HepG2 (cell line): ENCODE data around the gene RAN. TPM values are rescaled to one million over a fixed set of nuclear protein-coding genes. Genes with fewer than 3 reads are reported as not detected.

Source experiments
- ATAC-seq: fragments of 200-7000 bp; cut with Tn5 transposase; 3 replicates; pipeline ENCODE4 v1.9.1; 2020; ENCODE audit warnings: mild to moderate bottlenecking, moderate library complexity
- BruUV-seq: library from RNA; stranded (reverse); fragments of 400-500 nt; replicated peaks from 2 replicates; lab custom pipeline; 2021; lab: Mats Ljungman, UMichigan
- CTCF ChIA-PET: fragments of 300-600 bp; formaldehyde crosslinking; extraction: SDS; loops from one replicate; lab custom pipeline; 2021; ENCODE audit warnings: low total read pairs, inconsistent platforms, low intra/inter-chr PET ratio; lab: Yijun Ruan, JAX
- POLR2A ChIA-PET: fragments of 350-600 bp; sonication (Branson Sonifier 250); formaldehyde crosslinking; loops from one replicate; lab custom pipeline; 2020; ENCODE audit warnings: antibody characterized with exemption, inconsistent platforms; lab: Yijun Ruan, JAX
- DNase-seq: peaks from one replicate; pipeline ENCODE4 v3.0.0-alpha.2; 2015; ENCODE audit warnings: low spot score
- FAIRE-seq: peaks from 3 replicates; lab custom pipeline; 2011; peaks lifted over from hg19 to GRCh38; lab: Jason Lieb, UNC
- H2AFZ ChIP-seq: one replicate; pipeline ENCODE4 v1.6.1; 2011; ENCODE audit warnings: low read length, inconsistent platforms
- H3K27ac ChIP-seq: fragments of 300-600 bp; 3 replicates; pipeline ENCODE4 v1.8.0; 2011; ENCODE audit warnings: mixed run types, mild to moderate bottlenecking, mixed read lengths, low read length, inconsistent platforms; ENCODE audit not compliant: insufficient read depth; ENCODE audit errors: extremely low read length
- H3K27me3 ChIP-seq, 2 experiments: fragments of 200-600 bp in 1 of 2; 2 replicates in 1 of 2; 3 replicates in 1 of 2; pipeline versions ENCODE4 v1.6.0 to v1.8.0; 2011; ENCODE audit warnings: low read length in 2 of 2, mild to moderate bottlenecking in 2 of 2, moderate library complexity in 2 of 2, inconsistent platforms in 1 of 2; ENCODE audit not compliant: insufficient read depth in 2 of 2, control insufficient read depth in 1 of 2
- H3K36me3 ChIP-seq, 2 experiments: fragments of 200-600 bp in 1 of 2; replicated peaks in 1 of 2; 2 replicates in 1 of 2; 3 replicates in 1 of 2; pipeline versions ENCODE4 v1.5.1 to v1.8.0; 2011; ENCODE audit warnings: low read length in 2 of 2, inconsistent platforms in 1 of 2; ENCODE audit not compliant: insufficient read depth in 2 of 2, control insufficient read depth in 1 of 2
- H3K4me1 ChIP-seq: 2 replicates; pipeline ENCODE4 v1.5.1; 2012; ENCODE audit warnings: low read length, inconsistent platforms; ENCODE audit not compliant: insufficient read depth
- H3K4me2 ChIP-seq: 2 replicates; pipeline ENCODE4 v1.6.0; 2011; ENCODE audit warnings: low read depth, low read length, inconsistent platforms
- H3K4me3 ChIP-seq, 3 experiments: fragments of 200-600 bp in 1 of 3; sonication (generic), shearing (Covaris generic) in 1 of 3; replicated peaks in 1 of 3; 2 replicates each; pipeline ENCODE4 v1.5.1; 2011 to 2016; ENCODE audit warnings: low read length in 3 of 3, inconsistent platforms in 2 of 3, low read depth in 2 of 3, mild to moderate bottlenecking in 2 of 3, control low read depth in 1 of 3, mixed read lengths in 1 of 3; ENCODE audit not compliant: insufficient read depth in 1 of 3
- H3K79me2 ChIP-seq: one replicate; pipeline ENCODE4 v1.6.1; 2011; ENCODE audit warnings: low read length, inconsistent platforms; ENCODE audit not compliant: insufficient read depth
- H3K9ac ChIP-seq: 2 replicates; pipeline ENCODE4 v1.6.0; 2011; ENCODE audit warnings: mild to moderate bottlenecking, low read depth, low read length, inconsistent platforms; ENCODE audit not compliant: insufficient read depth
- H3K9me3 ChIP-seq: 2 replicates; pipeline ENCODE4 v1.5.1; 2012; ENCODE audit warnings: mild to moderate bottlenecking, low read length
- H4K20me1 ChIP-seq: 2 replicates; pipeline ENCODE4 v1.6.0; 2011; ENCODE audit warnings: inconsistent platforms, mild to moderate bottlenecking, low read length, moderate library complexity; ENCODE audit not compliant: insufficient read depth
- KDM2A ChIP-seq: sonication (generic); formaldehyde crosslinking; IDR thresholded peaks from 2 replicates; pipeline ENCODE4 v1.4.0; 2020; ENCODE audit warnings: low read depth, missing genetic modification reagents, borderline replicate concordance
- PHF21A ChIP-seq: sonication (generic); formaldehyde crosslinking; IDR thresholded peaks from 2 replicates; pipeline ENCODE4 v1.5.0; 2020; ENCODE audit warnings: mild to moderate bottlenecking, missing genetic modification reagents
- ZNF232 ChIP-seq: sonication (generic); formaldehyde crosslinking; IDR thresholded peaks from 2 replicates; pipeline ENCODE4 v1.4.0; 2020; ENCODE audit warnings: missing genetic modification reagents, borderline replicate concordance
- ZNF441 ChIP-seq: sonication (generic); formaldehyde crosslinking; IDR thresholded peaks from 2 replicates; pipeline ENCODE4 v1.7.0; 2021; ENCODE audit warnings: missing genetic modification reagents, borderline replicate concordance
- ZNF451 ChIP-seq: sonication (generic); formaldehyde crosslinking; IDR thresholded peaks from 2 replicates; pipeline ENCODE4 v1.5.0; 2020; ENCODE audit warnings: mild to moderate bottlenecking, missing genetic modification reagents
- WGBS: methylation state at CpG from one replicate; pipeline ENCODE4 v1.1.6; 2017; ENCODE audit warnings: low lambda C conversion rate; 5-methylcytosine and 5-hydroxymethylcytosine counted together
- in situ Hi-C: cut with HindIII; loops from 2 replicates; pipeline ENCODE4 v1.10.0; 2017; ENCODE audit warnings: low pct_unique_long_range_greater_than_20kb; ENCODE audit not compliant: extremely low pct_ligation_motif_present
- intact Hi-C: fragments of 100-400 bp; cut with micrococcal nuclease; formaldehyde crosslinking; loops from one replicate; pipeline ENCODE4 v1.10.0; 2022; ENCODE audit not compliant: unreplicated experiment
- polyA plus RNA-seq, 8 experiments: library from polyadenylated mRNA; depleted of rRNA in 3 of 8; stranded (reverse) in 7 of 8; unstranded in 1 of 8; fragments of >200 nt; fragmentation: Illumina TruSeq in 4 of 8; extraction: Trizol in 4 of 8; gene quantifications; 2 replicates each; pipeline versions ENCODE4 v1.2.1 to v1.2.3, GENCODE V29; 2011 to 2016; ENCODE audit warnings: low read depth in 4 of 8, missing spikeins in 1 of 8, mixed read lengths in 1 of 8; ENCODE audit not compliant: insufficient read depth in 1 of 8
- total RNA-seq, 5 experiments: library from RNA; depleted of rRNA; stranded (reverse); fragments of >200 nt; fragmentation: Illumina TruSeq; extraction: Trizol; gene quantifications; 2 replicates each; pipeline ENCODE4 v1.2.3, GENCODE V29; 2016; ENCODE audit warnings: low read depth in 1 of 5
- TF ChIP-seq, protein P1 (sequence below): sonication (generic); formaldehyde crosslinking; IDR thresholded peaks from 2 replicates; pipeline ENCODE4 v1.5.0; 2020; ENCODE audit warnings: mild to moderate bottlenecking, missing genetic modification reagents
- TF ChIP-seq, protein P2 (sequence below), 2 experiments: IDR thresholded peaks; 2 replicates each; pipeline ENCODE4 v1.6.1; 2011 to 2012; ENCODE audit warnings: low read length in 2 of 2, borderline replicate concordance in 1 of 2, low read depth in 1 of 2, mild to moderate bottlenecking in 1 of 2, moderate library complexity in 1 of 2
- TF ChIP-seq, protein P3 (sequence below), 2 experiments: sonication (generic) in 1 of 2; formaldehyde crosslinking in 1 of 2; IDR thresholded peaks; 2 replicates each; pipeline versions ENCODE4 v1.4.0 to v1.6.1; 2018 to 2020; ENCODE audit warnings: missing genetic modification reagents in 2 of 2, borderline replicate concordance in 1 of 2, low read depth in 1 of 2, mild to moderate bottlenecking in 1 of 2, missing biosample characterization in 1 of 2

The RAN gene
- total and polyA plus RNA-seq, 2 of the 13 experiments (the other 11 are each of a cell fraction or from before 2014, with no cell fraction given) = 1,335 to 1,630 TPM

DNA sequence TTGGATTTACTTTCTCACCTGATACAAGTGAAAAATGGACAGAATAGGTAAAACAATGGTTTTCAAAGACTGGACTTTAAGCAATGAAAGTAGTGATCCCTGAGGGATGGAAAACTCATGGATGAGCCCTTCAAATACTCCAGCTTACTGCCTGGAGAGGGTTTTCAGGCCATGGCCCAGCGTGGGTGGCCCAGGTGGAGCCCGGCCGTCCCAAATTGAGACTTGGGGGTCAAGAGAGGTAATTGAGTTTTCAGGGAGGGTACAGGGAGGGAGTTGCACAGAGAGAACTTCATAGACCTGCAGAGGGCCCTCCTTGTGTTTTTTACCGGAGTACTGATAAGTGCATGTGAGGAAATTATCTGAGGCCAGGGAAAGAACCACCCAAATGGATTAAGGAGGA is 37.2 kb downstream of the RAN start:
- ChIA-PET CTCF (no interaction called here), POLR2A (no interaction called here)
- H3K36me3 ChIP-seq = no peaks in the 10 kb centered on the region
- WGBS = 23% methylated on average over 4 of the region's 4 CpGs
- H3K4me1 ChIP-seq = no peaks in the 10 kb centered on the region
- intact Hi-C loops (no loop called here), in situ Hi-C loops (loop anchor here (25.0 kb wide), 1 partner anchor 553 kb away; no protein-coding TSS in a partner anchor)
- no peak overlapping the region for H2AFZ ChIP-seq
- ATAC-seq = no peak
- no peaks in the 10 kb centered on the region for H3K79me2 ChIP-seq
- BruUV-seq = no TSS peak
- no peaks in the 10 kb centered on the region for H4K20me1 ChIP-seq
- no peak overlapping the region for H3K4me2 ChIP-seq
- no peak overlapping the region for H3K4me3 ChIP-seq
- no peak for FAIRE-seq
- no peak overlapping the region for H3K27ac ChIP-seq
- TF ChIP-seq ZNF441 (CRISPR knock-in tag) (no peak), ZNF451 (CRISPR knock-in tag) (no peak), KDM2A (CRISPR knock-in tag) (no peak), PHF21A (CRISPR knock-in tag) (no peak), ZNF232 (CRISPR knock-in tag) (no peak)
- TF ChIP-seq, protein P1, sequence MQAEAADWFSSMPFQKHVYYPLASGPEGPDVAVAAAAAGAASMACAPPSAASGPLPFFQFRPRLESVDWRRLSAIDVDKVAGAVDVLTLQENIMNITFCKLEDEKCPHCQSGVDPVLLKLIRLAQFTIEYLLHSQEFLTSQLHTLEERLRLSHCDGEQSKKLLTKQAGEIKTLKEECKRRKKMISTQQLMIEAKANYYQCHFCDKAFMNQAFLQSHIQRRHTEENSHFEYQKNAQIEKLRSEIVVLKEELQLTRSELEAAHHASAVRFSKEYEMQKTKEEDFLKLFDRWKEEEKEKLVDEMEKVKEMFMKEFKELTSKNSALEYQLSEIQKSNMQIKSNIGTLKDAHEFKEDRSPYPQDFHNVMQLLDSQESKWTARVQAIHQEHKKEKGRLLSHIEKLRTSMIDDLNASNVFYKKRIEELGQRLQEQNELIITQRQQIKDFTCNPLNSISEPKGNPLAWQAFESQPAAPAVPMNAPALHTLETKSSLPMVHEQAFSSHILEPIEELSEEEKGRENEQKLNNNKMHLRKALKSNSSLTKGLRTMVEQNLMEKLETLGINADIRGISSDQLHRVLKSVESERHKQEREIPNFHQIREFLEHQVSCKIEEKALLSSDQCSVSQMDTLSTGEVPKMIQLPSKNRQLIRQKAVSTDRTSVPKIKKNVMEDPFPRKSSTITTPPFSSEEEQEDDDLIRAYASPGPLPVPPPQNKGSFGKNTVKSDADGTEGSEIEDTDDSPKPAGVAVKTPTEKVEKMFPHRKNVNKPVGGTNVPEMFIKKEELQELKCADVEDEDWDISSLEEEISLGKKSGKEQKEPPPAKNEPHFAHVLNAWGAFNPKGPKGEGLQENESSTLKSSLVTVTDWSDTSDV = no peak
- TF ChIP-seq, protein P2, sequence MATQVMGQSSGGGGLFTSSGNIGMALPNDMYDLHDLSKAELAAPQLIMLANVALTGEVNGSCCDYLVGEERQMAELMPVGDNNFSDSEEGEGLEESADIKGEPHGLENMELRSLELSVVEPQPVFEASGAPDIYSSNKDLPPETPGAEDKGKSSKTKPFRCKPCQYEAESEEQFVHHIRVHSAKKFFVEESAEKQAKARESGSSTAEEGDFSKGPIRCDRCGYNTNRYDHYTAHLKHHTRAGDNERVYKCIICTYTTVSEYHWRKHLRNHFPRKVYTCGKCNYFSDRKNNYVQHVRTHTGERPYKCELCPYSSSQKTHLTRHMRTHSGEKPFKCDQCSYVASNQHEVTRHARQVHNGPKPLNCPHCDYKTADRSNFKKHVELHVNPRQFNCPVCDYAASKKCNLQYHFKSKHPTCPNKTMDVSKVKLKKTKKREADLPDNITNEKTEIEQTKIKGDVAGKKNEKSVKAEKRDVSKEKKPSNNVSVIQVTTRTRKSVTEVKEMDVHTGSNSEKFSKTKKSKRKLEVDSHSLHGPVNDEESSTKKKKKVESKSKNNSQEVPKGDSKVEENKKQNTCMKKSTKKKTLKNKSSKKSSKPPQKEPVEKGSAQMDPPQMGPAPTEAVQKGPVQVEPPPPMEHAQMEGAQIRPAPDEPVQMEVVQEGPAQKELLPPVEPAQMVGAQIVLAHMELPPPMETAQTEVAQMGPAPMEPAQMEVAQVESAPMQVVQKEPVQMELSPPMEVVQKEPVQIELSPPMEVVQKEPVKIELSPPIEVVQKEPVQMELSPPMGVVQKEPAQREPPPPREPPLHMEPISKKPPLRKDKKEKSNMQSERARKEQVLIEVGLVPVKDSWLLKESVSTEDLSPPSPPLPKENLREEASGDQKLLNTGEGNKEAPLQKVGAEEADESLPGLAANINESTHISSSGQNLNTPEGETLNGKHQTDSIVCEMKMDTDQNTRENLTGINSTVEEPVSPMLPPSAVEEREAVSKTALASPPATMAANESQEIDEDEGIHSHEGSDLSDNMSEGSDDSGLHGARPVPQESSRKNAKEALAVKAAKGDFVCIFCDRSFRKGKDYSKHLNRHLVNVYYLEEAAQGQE (IDR thresholded peaks at IDR 0.05; ENCODE audit: borderline replicate concordance in 1 of 2, low read depth in 1 of 2, low read length in 2 of 2) = no peak
- TF ChIP-seq, protein P3, sequence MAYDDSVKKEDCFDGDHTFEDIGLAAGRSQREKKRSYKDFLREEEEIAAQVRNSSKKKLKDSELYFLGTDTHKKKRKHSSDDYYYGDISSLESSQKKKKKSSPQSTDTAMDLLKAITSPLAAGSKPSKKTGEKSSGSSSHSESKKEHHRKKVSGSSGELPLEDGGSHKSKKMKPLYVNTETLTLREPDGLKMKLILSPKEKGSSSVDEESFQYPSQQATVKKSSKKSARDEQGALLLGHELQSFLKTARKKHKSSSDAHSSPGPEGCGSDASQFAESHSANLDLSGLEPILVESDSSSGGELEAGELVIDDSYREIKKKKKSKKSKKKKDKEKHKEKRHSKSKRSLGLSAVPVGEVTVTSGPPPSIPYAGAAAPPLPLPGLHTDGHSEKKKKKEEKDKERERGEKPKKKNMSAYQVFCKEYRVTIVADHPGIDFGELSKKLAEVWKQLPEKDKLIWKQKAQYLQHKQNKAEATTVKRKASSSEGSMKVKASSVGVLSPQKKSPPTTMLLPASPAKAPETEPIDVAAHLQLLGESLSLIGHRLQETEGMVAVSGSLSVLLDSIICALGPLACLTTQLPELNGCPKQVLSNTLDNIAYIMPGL (CRISPR knock-in tag; IDR thresholded peaks at IDR 0.05; ENCODE audit: borderline replicate concordance in 1 of 2, low read depth in 1 of 2) = no peak
- H3K9me3 ChIP-seq = no peaks in the 10 kb centered on the region
- no peaks in the 10 kb centered on the region; a peak in 1 of 5 replicates for H3K27me3 ChIP-seq
- DNase-seq = no peak
- H3K9ac ChIP-seq = no peak overlapping the region
